22Rv1 (cell line): ENCODE data around the gene FAM219A.

Source experiments
- ZFX ChIP-seq: fragments of 450-650 bp; IDR thresholded peaks from 2 replicates; pipeline ENCODE4 v1.6.1; 2017; ENCODE audit warnings: antibody characterized with exemption, borderline replicate concordance
- TF ChIP-seq, protein P1 (sequence below): fragments of 450-650 bp; IDR thresholded peaks from 2 replicates; pipeline ENCODE4 v1.5.1; 2017; ENCODE audit warnings: mild to moderate bottlenecking

DNA sequence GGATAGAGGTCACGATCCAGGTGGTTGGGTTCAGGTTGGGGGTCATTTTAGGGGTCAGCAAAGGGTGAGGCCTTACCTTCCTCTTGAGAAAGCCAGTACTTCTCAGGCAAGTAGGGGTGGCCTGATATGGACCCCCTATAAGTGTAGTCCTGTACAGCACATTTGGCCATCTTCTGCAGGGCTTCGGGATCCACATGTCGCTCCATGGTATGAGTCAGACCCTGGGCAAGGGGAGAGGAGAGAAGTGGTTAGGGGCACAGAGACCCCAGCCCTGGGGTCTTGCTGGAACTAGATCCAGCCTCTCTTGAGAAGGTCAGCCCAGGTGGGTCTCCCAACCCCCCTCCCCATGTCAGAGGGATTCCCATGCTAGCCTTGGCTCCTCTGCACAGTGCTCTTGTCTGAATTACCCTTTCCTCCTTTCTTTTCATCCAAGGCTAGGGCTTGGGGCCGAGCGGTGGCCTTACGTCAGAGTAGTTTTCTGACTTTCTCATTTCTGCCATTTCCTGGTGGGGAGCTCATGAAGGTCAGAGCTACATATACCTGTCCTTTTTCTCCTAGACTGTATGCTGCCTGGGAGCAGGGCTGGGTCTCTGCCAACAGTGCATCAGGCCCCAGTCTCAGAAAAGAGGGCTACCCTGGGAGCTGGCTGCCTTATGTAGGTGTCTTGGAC is 72.7 kb downstream of the FAM219A start:
- TF ChIP-seq, protein P1, sequence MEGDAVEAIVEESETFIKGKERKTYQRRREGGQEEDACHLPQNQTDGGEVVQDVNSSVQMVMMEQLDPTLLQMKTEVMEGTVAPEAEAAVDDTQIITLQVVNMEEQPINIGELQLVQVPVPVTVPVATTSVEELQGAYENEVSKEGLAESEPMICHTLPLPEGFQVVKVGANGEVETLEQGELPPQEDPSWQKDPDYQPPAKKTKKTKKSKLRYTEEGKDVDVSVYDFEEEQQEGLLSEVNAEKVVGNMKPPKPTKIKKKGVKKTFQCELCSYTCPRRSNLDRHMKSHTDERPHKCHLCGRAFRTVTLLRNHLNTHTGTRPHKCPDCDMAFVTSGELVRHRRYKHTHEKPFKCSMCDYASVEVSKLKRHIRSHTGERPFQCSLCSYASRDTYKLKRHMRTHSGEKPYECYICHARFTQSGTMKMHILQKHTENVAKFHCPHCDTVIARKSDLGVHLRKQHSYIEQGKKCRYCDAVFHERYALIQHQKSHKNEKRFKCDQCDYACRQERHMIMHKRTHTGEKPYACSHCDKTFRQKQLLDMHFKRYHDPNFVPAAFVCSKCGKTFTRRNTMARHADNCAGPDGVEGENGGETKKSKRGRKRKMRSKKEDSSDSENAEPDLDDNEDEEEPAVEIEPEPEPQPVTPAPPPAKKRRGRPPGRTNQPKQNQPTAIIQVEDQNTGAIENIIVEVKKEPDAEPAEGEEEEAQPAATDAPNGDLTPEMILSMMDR = no peak
- no peak for TF ChIP-seq ZFX
